OCI-LY1 (cell line): Measurements from ENCODE around the gene HSPA12A.

ENCODE experiments used
- H2AFZ ChIP-seq: fragments of 200-600 bp; sonication (generic), shearing (Covaris generic); 2 replicates; pipeline ENCODE4 v1.6.0; 2014; ENCODE audit warnings: antibody characterized with exemption, mild to moderate bottlenecking, low read length
- H3F3A ChIP-seq: fragments of 200-600 bp; sonication (generic), shearing (Covaris generic); 2 replicates; pipeline ENCODE4 v1.6.0; 2014; ENCODE audit warnings: mild to moderate bottlenecking, antibody characterized with exemption, low read length, moderate library complexity; ENCODE audit not compliant: insufficient read depth
- H3K27ac ChIP-seq: fragments of 200-600 bp; sonication (generic); 2 replicates; pipeline ENCODE4 v1.5.1; 2014; ENCODE audit warnings: low read length, mixed run types, mild to moderate bottlenecking, low read depth; ENCODE audit not compliant: poor library complexity, severe bottlenecking
- H3K27me3 ChIP-seq: fragments of 200-600 bp; sonication (generic); 2 replicates; pipeline ENCODE4 v1.6.0; 2014; ENCODE audit warnings: antibody characterized with exemption, mild to moderate bottlenecking, low read length, moderate library complexity; ENCODE audit not compliant: insufficient read depth
- H3K36me3 ChIP-seq: fragments of 200-600 bp; sonication (generic); 2 replicates; pipeline ENCODE4 v1.6.1; 2014; ENCODE audit warnings: mild to moderate bottlenecking, antibody characterized with exemption, low read length, moderate library complexity, mixed read lengths; ENCODE audit not compliant: insufficient read depth
- H3K4me1 ChIP-seq: fragments of 200-600 bp; sonication (generic); 2 replicates; pipeline ENCODE4 v1.5.1; 2014; ENCODE audit warnings: mild to moderate bottlenecking, low read length, moderate library complexity; ENCODE audit not compliant: insufficient read depth, severe bottlenecking
- H3K4me2 ChIP-seq: fragments of 200-600 bp; sonication (generic), shearing (Covaris generic); 2 replicates; pipeline ENCODE4 v1.6.1; 2014; ENCODE audit warnings: low read length
- H3K4me3 ChIP-seq: fragments of 200-600 bp; sonication (generic); 2 replicates; pipeline ENCODE4 v1.5.1; 2014; ENCODE audit warnings: low read length, low read depth, mild to moderate bottlenecking, mixed read lengths; ENCODE audit not compliant: poor library complexity, severe bottlenecking
- H3K79me2 ChIP-seq: fragments of 200-600 bp; shearing (Covaris generic); 2 replicates; pipeline ENCODE4 v1.6.1; 2016; ENCODE audit warnings: mixed run types, low read length, mixed read lengths; ENCODE audit not compliant: insufficient read depth
- H3K9ac ChIP-seq: fragments of 200-600 bp; sonication (generic), shearing (Covaris generic); 2 replicates; pipeline ENCODE4 v1.6.1; 2014; ENCODE audit warnings: mild to moderate bottlenecking, low read length, mixed read lengths
- H3K9me2 ChIP-seq: fragments of 200-600 bp; sonication (generic), shearing (Covaris generic); 2 replicates; pipeline ENCODE4 v1.6.1; 2014; ENCODE audit warnings: low read depth, mild to moderate bottlenecking, low read length, mixed read lengths
- H3K9me3 ChIP-seq: fragments of 200-600 bp; shearing (Covaris generic); 2 replicates; pipeline ENCODE4 v1.6.1; 2014; ENCODE audit warnings: low read length, mixed read lengths
- H4K20me1 ChIP-seq: fragments of 200-600 bp; sonication (generic), shearing (Covaris generic); 2 replicates; pipeline ENCODE4 v1.6.0; 2016; ENCODE audit warnings: mild to moderate bottlenecking, low read length; ENCODE audit not compliant: insufficient read depth
- EZH2 ChIP-seq: fragments of 200-600 bp; sonication (generic), shearing (Covaris generic); IDR thresholded peaks from 2 replicates; pipeline ENCODE4 v1.8.0; 2017; ENCODE audit warnings: borderline replicate concordance, mixed run types, mild to moderate bottlenecking, antibody characterized with exemption, low read length, moderate library complexity, mixed read lengths
- TF ChIP-seq, protein P1 (sequence below): fragments of 200-600 bp; sonication (generic), shearing (Covaris generic); IDR thresholded peaks from 2 replicates; pipeline ENCODE4 v1.5.1; 2017; ENCODE audit warnings: mild to moderate bottlenecking, antibody characterized with exemption, low read length, moderate library complexity, mixed read lengths

HSPA12A gene

DNA sequence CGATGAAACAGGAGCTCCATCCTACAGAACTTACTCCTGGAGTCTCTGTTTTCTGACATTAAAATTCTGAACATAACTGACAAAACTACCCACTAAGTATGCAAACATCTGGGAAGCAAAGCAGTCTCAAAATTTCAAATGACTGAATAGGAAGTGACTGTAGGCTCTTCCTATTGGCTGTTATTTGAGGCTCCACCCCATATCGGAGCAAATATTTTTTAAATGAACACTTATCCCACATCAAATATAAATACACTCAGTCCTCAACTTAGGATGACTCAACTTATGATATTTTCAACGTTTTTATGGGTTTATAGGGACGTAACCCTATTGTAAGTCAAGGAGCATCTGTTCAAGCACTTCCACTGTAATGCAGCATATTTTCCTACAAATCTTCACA is 8.8 kb downstream of the HSPA12A start:
- no peak overlapping the region for H3K4me2 ChIP-seq
- H3K36me3 ChIP-seq, result no peaks in the 10 kb centered on the region
- no peak overlapping the region for H3K27ac ChIP-seq
- TF ChIP-seq, protein P1, sequence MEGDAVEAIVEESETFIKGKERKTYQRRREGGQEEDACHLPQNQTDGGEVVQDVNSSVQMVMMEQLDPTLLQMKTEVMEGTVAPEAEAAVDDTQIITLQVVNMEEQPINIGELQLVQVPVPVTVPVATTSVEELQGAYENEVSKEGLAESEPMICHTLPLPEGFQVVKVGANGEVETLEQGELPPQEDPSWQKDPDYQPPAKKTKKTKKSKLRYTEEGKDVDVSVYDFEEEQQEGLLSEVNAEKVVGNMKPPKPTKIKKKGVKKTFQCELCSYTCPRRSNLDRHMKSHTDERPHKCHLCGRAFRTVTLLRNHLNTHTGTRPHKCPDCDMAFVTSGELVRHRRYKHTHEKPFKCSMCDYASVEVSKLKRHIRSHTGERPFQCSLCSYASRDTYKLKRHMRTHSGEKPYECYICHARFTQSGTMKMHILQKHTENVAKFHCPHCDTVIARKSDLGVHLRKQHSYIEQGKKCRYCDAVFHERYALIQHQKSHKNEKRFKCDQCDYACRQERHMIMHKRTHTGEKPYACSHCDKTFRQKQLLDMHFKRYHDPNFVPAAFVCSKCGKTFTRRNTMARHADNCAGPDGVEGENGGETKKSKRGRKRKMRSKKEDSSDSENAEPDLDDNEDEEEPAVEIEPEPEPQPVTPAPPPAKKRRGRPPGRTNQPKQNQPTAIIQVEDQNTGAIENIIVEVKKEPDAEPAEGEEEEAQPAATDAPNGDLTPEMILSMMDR, result no peak
- TF ChIP-seq EZH2, result no peak
- H3F3A ChIP-seq, result no peaks in the 10 kb centered on the region
- H3K9me3 ChIP-seq, result no peaks in the 10 kb centered on the region
- H4K20me1 ChIP-seq, result no peaks in the 10 kb centered on the region
- H3K27me3 ChIP-seq, result no peaks in the 10 kb centered on the region
- no peak overlapping the region for H2AFZ ChIP-seq
- no peaks in the 10 kb centered on the region for H3K9me2 ChIP-seq
- no peaks in the 10 kb centered on the region for H3K4me1 ChIP-seq
- H3K79me2 ChIP-seq, result no peaks in the 10 kb centered on the region
- no peak overlapping the region for H3K4me3 ChIP-seq
- H3K9ac ChIP-seq, result no peak overlapping the region

DNA sequence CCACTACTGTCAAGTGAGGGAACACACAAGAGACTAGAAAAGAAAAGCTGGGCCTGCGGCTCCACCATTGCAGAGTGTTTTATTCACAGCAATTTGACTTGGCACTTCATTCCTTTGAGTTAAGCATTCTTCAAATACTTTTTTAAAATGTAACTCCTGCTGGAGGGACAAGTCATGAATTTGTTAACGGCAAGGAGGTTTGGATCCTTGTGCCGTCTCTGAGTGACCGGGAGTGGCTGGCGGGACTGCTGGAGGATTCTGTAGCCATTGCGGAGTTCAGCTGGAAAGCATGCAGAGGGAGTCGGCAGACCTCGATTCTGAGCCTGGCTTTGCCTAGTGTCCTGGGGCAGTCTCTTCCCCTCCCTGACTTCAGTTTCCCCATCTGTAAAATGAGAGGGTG is 9.8 kb downstream of the HSPA12A start:
- H3K4me3 ChIP-seq, result no peak overlapping the region
- TF ChIP-seq, protein P1, result no peak
- TF ChIP-seq EZH2, result no peak
- H3F3A ChIP-seq, result no peaks in the 10 kb centered on the region
- no peaks in the 10 kb centered on the region for H3K36me3 ChIP-seq
- no peaks in the 10 kb centered on the region for H3K79me2 ChIP-seq
- H4K20me1 ChIP-seq, result no peaks in the 10 kb centered on the region
- H3K9me3 ChIP-seq, result no peaks in the 10 kb centered on the region
- H3K27me3 ChIP-seq, result no peaks in the 10 kb centered on the region
- H2AFZ ChIP-seq, result no peak overlapping the region
- no peaks in the 10 kb centered on the region for H3K4me1 ChIP-seq
- H3K27ac ChIP-seq, result no peak overlapping the region
- H3K9me2 ChIP-seq, result no peaks in the 10 kb centered on the region
- H3K4me2 ChIP-seq, result no peak overlapping the region
- no peak overlapping the region for H3K9ac ChIP-seq

DNA sequence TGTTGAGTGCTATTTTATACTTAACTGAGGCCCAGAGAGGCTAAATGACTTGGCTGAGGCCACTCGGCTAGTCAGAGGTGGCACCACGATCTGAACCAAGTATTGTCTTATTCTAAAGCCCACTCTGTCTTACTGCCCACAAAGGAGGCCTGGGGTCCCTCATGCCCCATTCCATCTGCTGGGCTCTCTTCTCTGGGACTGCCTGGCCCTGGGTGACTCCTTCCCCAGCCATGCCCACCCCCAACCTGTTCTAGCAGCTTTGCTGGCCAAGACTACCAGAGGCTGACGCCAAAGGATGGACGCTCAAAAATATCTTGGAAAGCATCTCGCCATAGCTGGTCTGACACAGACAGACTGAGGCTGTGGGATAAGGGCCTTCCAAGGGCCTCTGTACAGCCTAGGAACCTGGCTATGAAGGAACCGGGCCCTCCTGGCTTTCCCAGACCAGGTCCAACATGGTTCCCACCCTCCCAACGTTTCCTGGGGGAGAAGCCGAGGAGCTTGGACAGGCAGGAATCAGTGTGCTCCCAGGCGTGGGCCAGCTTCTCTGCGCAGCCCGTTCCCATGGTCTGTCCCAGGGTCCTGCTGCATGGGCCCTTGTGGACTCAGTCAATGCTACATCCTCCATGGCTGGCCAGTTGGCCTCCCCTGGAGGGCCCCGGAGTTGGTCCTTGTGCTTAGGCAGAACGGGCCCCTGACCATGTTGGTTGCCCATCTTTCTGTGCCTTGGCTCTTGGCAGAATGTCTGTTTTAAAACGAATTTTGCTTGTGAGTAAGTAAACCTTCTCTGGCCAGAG is 11.7 kb downstream of the HSPA12A start:
- no peak overlapping the region for H3K9ac ChIP-seq

More for the DNA sequence above, 11.7 kb downstream of the HSPA12A start:
- TF ChIP-seq, protein P1, result no peak
- TF ChIP-seq EZH2, result no peak
- Histone ChIP-seq H3K4me1 (no peaks in the 10 kb centered on the region), H3K9me2 (no peaks in the 10 kb centered on the region), H3K4me3 (no peak overlapping the region), H3K79me2 (no peaks in the 10 kb centered on the region), H4K20me1 (no peaks in the 10 kb centered on the region), H3F3A (no peaks in the 10 kb centered on the region), H3K27me3 (no peaks in the 10 kb centered on the region), H2AFZ (no peak overlapping the region), H3K36me3 (no peaks in the 10 kb centered on the region), H3K9me3 (no peaks in the 10 kb centered on the region), H3K27ac (no peak overlapping the region), H3K4me2 (no peak overlapping the region)
